LNCAP (cell line): ENCODE measurements around the gene OR10V1.

Experiments used
- CTCF ChIP-seq: fragments of 450-650 bp; IDR thresholded peaks from 2 replicates; pipeline ENCODE4 v1.5.1; 2017; ENCODE audit warnings: mild to moderate bottlenecking

The OR10V1 gene

GRCh38 chr11:59671471-59671870 is 42.2 kb downstream of the OR10V1 start:
- no peak for TF ChIP-seq CTCF

GRCh38 chr11:59669611-59670009 is 44.0 kb downstream of the OR10V1 start:
- no peak for TF ChIP-seq CTCF

- no peak for TF ChIP-seq CTCF
Observed at GRCh38 chr11:59668950-59669610, 44.6 kb downstream of the OR10V1 start, which contains the start of gene PATL1. TSS of gene PATL1 (minus strand) at chr11:59669037. CDS start at chr11:59668895, 142 bp downstream.

GRCh38 chr11:59668188-59668949 is 45.3 kb downstream of the OR10V1 start:
- no peak for TF ChIP-seq CTCF

GRCh38 chr11:59667812-59668187 is 45.8 kb downstream of the OR10V1 start:
- no peak for TF ChIP-seq CTCF

GRCh38 chr11:59666969-59667368 is 46.7 kb downstream of the OR10V1 start:
- TF ChIP-seq CTCF, result no peak
